A673 (cell line): ENCODE measurements around the gene ZNF254. TPM values are rescaled to one million over a fixed set of nuclear protein-coding genes. Genes with fewer than 3 reads are reported as not detected.

Source experiments
- BruUV-seq: library from RNA; stranded (reverse); fragments of 400-500 nt; replicated peaks from 2 replicates; lab custom pipeline; 2021; lab: Mats Ljungman, UMichigan
- CTCF ChIA-PET: fragments of 300-600 bp; sonication (Branson Sonifier 250); formaldehyde crosslinking; loops from one replicate; lab custom pipeline; 2022; ENCODE audit warnings: antibody characterized with exemption; lab: Charles Lee
- POLR2A ChIA-PET: fragments of 300-600 bp; sonication (Branson Sonifier 250); formaldehyde crosslinking; loops from one replicate; lab custom pipeline; 2022; ENCODE audit warnings: antibody characterized with exemption; ENCODE audit not compliant: low non-redundant PET; lab: Charles Lee
- DNase-seq: peaks from one replicate; pipeline ENCODE4 v3.0.0-alpha.2; 2015; ENCODE audit warnings: low spot score
- H3K27ac ChIP-seq: fragments of 200-600 bp; sonication (generic); 2 replicates; pipeline ENCODE4 v1.5.1; 2016; ENCODE audit warnings: mixed run types, low read depth, mild to moderate bottlenecking, mixed read lengths, antibody characterized with exemption, low read length; ENCODE audit not compliant: poor library complexity, severe bottlenecking
- H3K27me3 ChIP-seq: fragments of 200-600 bp; sonication (generic); replicated peaks from 2 replicates; pipeline ENCODE4 v1.6.1; 2017; ENCODE audit warnings: mixed run types, low read depth, mild to moderate bottlenecking, mixed read lengths, antibody characterized with exemption, low read length; ENCODE audit not compliant: insufficient read depth, poor library complexity
- H3K36me3 ChIP-seq: fragments of 200-600 bp; sonication (generic); 2 replicates; pipeline ENCODE4 v1.6.1; 2016; ENCODE audit warnings: mixed run types, mild to moderate bottlenecking, mixed read lengths, antibody characterized with exemption, low read length; ENCODE audit not compliant: insufficient read depth, poor library complexity, severe bottlenecking
- H3K4me1 ChIP-seq: fragments of 200-600 bp; sonication (generic); 2 replicates; pipeline ENCODE4 v1.6.1; 2017; ENCODE audit warnings: mixed run types, mild to moderate bottlenecking, mixed read lengths, antibody characterized with exemption, low read length; ENCODE audit not compliant: insufficient read depth, poor library complexity, severe bottlenecking
- H3K4me3 ChIP-seq: fragments of 200-600 bp; sonication (generic); 2 replicates; pipeline ENCODE4 v1.5.1; 2016; ENCODE audit warnings: low read depth, mixed run types, mild to moderate bottlenecking, mixed read lengths, low read length; ENCODE audit not compliant: poor library complexity, severe bottlenecking
- H3K9me3 ChIP-seq: fragments of 200-600 bp; sonication (generic); 2 replicates; pipeline ENCODE4 v1.6.1; 2016; ENCODE audit warnings: mixed run types, low read depth, mild to moderate bottlenecking, mixed read lengths, antibody characterized with exemption, low read length; ENCODE audit not compliant: poor library complexity, severe bottlenecking
- CTCF ChIP-seq: fragments of 300-800, 200-600 bp; sonication (generic); conservative IDR thresholded peaks from 2 replicates; pipeline ENCODE4 v1.5.1; 2017; ENCODE audit warnings: low read depth, mild to moderate bottlenecking, antibody characterized with exemption, low read length, moderate library complexity, mixed read lengths
- EZH2 ChIP-seq: fragments of 200-600 bp; sonication (generic); IDR thresholded peaks from 2 replicates; pipeline ENCODE4 v1.6.1; 2017; ENCODE audit warnings: borderline replicate concordance, low read depth, mild to moderate bottlenecking, mixed read lengths, antibody characterized with exemption, low read length; ENCODE audit not compliant: poor library complexity, severe bottlenecking
- intact Hi-C: fragments of 100-400 bp; cut with micrococcal nuclease; formaldehyde crosslinking; loops from one replicate; pipeline ENCODE4 v1.10.0; 2022; ENCODE audit not compliant: unreplicated experiment
- total RNA-seq: library from RNA; stranded (reverse); gene quantifications from 2 replicates; pipeline ENCODE4 v1.2.3, GENCODE V29; 2021

ZNF254 gene
- total RNA-seq, 1 experiment from 2014 or later: 15.5 TPM

- intact Hi-C loops: no loop called here
- no peak for TF ChIP-seq EZH2
- no peak for TF ChIP-seq CTCF
- ChIA-PET POLR2A (no interaction called here), CTCF (no interaction called here)
- H3K36me3 ChIP-seq: peaks cover 58% of the 10 kb centered on the region
- no peaks in the 10 kb centered on the region for H3K4me1 ChIP-seq
- no TSS peak for BruUV-seq
- DNase-seq: no peak
- no peak overlapping the region for H3K27ac ChIP-seq
- H3K9me3 ChIP-seq: no peaks in the 10 kb centered on the region
- H3K4me3 ChIP-seq: no peak overlapping the region
- H3K27me3 ChIP-seq: no peaks in the 10 kb centered on the region
These were observed 32.7 kb upstream of the ZNF254 start for GRCh38 chr19:24054044-24054935.

- CTCF ChIA-PET: no interaction called here
- Histone ChIP-seq H3K9me3 (no peaks in the 10 kb centered on the region), H3K4me1 (no peaks in the 10 kb centered on the region), H3K36me3 (peaks cover 46% of the 10 kb centered on the region), H3K27me3 (no peaks in the 10 kb centered on the region), H3K27ac (no peak overlapping the region), H3K4me3 (no peak overlapping the region)
- TF ChIP-seq CTCF (no peak), EZH2 (no peak)
- intact Hi-C loops: no loop called here
- DNase-seq: no peak
- POLR2A ChIA-PET: no interaction called here
- BruUV-seq: no TSS peak
These were observed 31.4 kb upstream of the ZNF254 start for GRCh38 chr19:24055548-24055947.

- intact Hi-C loops: no loop called here
- CTCF ChIA-PET: no interaction called here
- no TSS peak for BruUV-seq
These were observed 29.8 kb upstream of the ZNF254 start for GRCh38 chr19:24057144-24057543.

More at GRCh38 chr19:24057144-24057543, 29.8 kb upstream of the ZNF254 start:
- no peak for DNase-seq
- H3K27me3 ChIP-seq: no peaks in the 10 kb centered on the region
- H3K9me3 ChIP-seq: no peaks in the 10 kb centered on the region
- no peak overlapping the region for H3K4me3 ChIP-seq
- H3K27ac ChIP-seq: no peak overlapping the region
- H3K36me3 ChIP-seq: peaks cover 31% of the 10 kb centered on the region
- no peak for TF ChIP-seq EZH2
- TF ChIP-seq CTCF: no peak
- no peaks in the 10 kb centered on the region for H3K4me1 ChIP-seq
- POLR2A ChIA-PET: no interaction called here
